GM10266 (cell line): ENCODE results near the gene ROPN1.
"Not testable (repeated sequence)": the region's sequence is repeated elsewhere in the genome, so short reads cannot be mapped to it uniquely, and the experiment has no call there.

Experiments
- DNase-seq: peaks from one replicate; pipeline ENCODE4 v3.0.0; 2012; ENCODE audit errors: extremely low spot score
- CTCF ChIP-seq: IDR thresholded peaks from 2 replicates; pipeline ENCODE4 v1.5.1; 2012; ENCODE audit warnings: mild to moderate bottlenecking, low read depth; ENCODE audit not compliant: control insufficient read depth, insufficient read depth; ENCODE audit errors: missing control alignments

The ROPN1 gene

GRCh38 chr3:124014366-124014942, 22.5 kb upstream of the ROPN1 start:
- DNase-seq = no peak
- no peak for TF ChIP-seq CTCF

DNA sequence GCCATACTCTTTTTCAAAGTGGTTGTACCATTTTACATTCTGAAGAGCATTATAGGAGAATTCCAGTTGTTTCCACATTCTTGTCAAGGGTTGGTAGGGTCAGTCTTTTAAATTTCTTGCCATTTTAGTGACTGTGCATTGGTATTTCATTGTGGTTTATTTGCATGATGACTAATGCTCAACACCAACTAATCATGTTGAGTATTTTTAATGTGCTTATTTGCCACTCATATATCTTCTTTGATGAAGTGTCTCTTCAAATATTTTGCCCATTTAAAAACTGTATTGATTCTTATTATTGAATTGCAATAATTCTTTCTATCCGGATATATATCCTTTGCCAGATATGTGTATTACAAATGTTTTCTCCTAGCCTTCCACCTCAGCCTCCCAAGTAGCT, 16.4 kb upstream of the ROPN1 start:
- not testable (repeated sequence) for DNase-seq

DNA sequence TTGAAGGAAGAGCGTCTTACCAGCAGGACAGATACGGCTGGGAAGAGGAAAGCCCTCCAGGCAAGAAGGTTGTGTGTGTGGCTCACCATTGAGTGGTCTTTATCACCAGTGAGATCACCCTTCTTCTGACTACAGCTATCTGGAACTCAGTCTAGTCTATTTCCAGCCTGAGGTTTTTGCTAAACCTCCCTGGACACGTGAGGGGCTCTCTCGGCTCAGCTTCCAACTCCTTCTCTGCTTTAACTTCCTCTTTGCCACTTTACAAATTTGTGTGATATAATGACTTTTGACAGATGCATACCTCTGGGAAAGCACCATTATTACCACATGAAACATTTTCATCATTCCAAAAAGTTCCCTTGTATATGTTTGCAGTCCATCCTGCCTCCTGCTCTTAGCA, 15.3 kb upstream of the ROPN1 start:
- TF ChIP-seq CTCF = no peak
- DNase-seq = peak; percentile 11

DNA sequence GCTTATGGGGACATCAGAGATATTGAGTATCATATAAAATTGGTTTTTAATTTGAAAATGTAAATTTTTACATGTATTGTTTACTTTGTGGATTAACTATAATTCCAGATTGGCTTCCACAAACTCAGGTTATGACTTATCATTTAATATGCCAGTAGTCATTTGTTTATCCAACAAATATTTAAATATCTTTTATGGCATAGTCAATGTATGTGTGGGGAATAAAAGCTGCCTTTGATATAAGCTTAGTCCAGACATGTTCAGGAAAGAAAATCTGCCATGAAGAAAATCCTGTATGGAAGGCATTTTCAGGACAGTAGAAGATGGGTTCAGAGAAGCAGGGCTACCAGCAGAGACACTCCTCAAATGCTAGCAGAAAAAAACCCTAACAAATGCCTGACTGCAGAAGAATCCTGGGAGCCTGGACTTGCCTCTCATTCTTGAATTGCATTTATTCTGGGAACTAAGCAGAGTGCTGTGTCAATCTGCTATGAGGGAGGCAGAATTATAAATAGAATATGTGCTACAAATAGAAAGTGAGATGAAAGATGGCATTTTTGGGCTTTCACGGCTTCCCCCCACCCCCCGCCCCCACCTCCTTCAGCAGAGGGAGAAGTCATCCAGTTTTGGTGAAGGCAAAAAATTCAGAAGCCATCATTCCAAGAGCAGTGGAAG, 10.6 kb upstream of the ROPN1 start:
- not testable (repeated sequence) for DNase-seq

GRCh38 chr3:124001366-124001765, 9.4 kb upstream of the ROPN1 start:
- not testable (repeated sequence) for DNase-seq

DNA sequence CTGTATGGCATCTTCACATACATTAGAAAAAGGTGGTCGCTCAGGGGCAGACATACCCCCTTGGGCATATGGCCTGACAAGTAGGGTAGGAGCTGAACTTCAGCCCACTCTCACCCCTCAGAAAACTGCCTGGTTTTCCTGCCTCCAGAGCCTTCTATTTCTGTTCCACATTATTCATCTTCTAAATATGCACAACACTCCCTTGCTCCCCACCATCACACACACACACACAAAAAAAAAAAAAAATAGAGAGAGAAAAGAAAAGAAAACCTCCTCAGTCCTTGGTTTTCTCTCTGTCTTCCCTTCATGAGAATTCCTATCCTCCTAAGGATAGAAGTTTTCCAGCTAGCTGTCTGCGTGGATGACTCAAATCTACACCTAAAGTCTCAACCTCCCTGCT, 5.6 kb upstream of the ROPN1 start:
- no peak for TF ChIP-seq CTCF

GRCh38 chr3:123993818-123994217, 1.9 kb upstream of the ROPN1 start:
- DNase-seq = no peak
- no peak for TF ChIP-seq CTCF

More for the DNA sequence above, 5.6 kb upstream of the ROPN1 start:
- DNase-seq = no peak

DNA sequence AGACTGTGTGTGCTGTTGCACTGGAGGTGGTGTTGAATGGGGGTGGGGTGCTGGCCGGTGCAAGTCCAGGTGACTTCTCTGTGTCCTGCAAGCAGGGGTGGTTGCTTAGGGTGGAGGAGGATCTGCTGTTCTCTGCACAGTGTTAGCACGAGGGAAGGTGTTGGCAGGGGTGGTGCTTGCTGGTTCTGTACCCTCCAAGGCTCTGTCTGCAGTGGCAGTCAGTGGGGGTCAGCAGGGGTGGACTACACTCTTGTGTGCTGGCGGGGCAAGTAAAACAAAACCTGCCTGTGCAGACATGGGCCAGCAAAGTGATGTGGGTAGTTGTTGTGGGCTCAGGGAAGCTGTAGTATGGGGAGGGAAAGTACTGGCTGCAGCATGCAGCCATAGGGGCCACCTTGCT, 5.5 kb downstream of the ROPN1 start:
- no peak for TF ChIP-seq CTCF
- no peak for DNase-seq

DNA sequence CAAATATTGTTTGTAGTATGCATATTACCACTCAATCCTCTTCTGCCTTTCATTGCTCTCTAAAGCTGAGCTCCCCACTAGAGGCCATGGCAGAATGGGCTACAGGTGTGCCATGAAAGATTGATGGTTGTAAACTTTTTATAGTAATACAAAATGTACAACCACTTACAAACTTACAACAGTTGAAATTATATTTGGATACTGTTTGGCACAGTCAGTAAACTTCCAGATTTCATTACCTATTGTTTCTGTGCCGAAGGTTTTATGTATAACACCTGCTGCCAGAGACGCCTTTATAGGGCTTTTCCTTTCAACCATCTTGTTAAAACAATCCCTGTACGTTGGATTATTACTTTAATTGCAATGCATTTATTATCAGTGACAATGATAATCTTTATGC, 7.0 kb downstream of the ROPN1 start:
- DNase-seq = no peak
- no peak for TF ChIP-seq CTCF
